ENCODE measurements around the gene CHRFAM7A.
"Not testable (repeated sequence)": the region's sequence is repeated elsewhere in the genome, so short reads cannot be mapped to it uniquely, and the experiment has no call there.

DNA sequence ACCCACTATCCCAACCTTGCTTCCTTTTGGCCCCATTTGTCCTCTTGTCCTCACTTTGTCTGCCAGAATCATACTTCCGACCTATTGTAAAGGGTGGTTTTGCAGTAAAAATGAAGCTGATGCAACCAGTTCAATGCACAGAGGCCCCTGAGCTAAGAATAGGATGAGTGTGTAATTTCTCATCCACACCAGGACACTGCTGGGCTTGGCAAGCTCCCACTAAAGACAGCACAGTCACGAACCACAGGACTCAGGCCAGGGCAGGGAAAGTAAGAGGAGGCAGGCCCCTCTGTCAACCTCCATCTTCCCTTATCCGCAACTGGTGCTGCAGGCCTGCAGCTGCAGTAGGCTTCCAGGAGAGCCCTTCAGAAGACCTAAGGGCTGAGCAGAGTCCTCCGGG is 56.8 kb downstream of the CHRFAM7A start:
- TF ChIP-seq, protein P1, sequence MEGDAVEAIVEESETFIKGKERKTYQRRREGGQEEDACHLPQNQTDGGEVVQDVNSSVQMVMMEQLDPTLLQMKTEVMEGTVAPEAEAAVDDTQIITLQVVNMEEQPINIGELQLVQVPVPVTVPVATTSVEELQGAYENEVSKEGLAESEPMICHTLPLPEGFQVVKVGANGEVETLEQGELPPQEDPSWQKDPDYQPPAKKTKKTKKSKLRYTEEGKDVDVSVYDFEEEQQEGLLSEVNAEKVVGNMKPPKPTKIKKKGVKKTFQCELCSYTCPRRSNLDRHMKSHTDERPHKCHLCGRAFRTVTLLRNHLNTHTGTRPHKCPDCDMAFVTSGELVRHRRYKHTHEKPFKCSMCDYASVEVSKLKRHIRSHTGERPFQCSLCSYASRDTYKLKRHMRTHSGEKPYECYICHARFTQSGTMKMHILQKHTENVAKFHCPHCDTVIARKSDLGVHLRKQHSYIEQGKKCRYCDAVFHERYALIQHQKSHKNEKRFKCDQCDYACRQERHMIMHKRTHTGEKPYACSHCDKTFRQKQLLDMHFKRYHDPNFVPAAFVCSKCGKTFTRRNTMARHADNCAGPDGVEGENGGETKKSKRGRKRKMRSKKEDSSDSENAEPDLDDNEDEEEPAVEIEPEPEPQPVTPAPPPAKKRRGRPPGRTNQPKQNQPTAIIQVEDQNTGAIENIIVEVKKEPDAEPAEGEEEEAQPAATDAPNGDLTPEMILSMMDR (IDR thresholded peaks at IDR 0.05; ENCODE audit: low read depth, low read length, poor library complexity, severe bottlenecking), result not testable (repeated sequence)
- TF ChIP-seq EZH2phosphoT487 (IDR thresholded peaks at IDR 0.05; ENCODE audit: borderline replicate concordance, low read length), result not testable (repeated sequence)

All from DOHH2 (cell line).